Activated CD8-positive, alpha-beta T cell treated with anti-CD3 and anti-CD28 coated beads, Interleukin-2, amount 10 ng/mL, durations not matched to agents 7 days and 5 days (primary cell): ENCODE results near the gene BRWD1. TPM values are rescaled to one million over a fixed set of nuclear protein-coding genes. Genes with fewer than 3 reads are reported as not detected.

Experiments used
- ATAC-seq: fragments of 150-1000 bp; cut with Tn5 transposase; one replicate; pipeline ENCODE4 v1.10.0; 2021; ENCODE audit warnings: moderate library complexity
- CTCF ChIA-PET: fragments of 350-600 bp; sonication (Branson Sonifier 250); formaldehyde crosslinking; loops from one replicate; lab custom pipeline; 2021; ENCODE audit warnings: antibody characterized with exemption; lab: Charles Lee
- POLR2A ChIA-PET: fragments of 350-600 bp; sonication (Branson Sonifier 250); formaldehyde crosslinking; loops from one replicate; lab custom pipeline; 2021; ENCODE audit warnings: antibody characterized with exemption; lab: Charles Lee
- DNase-seq: peaks from one replicate; pipeline ENCODE4 v3.0.0-alpha.2; 2020
- H3K27ac Mint-ChIP-seq: one replicate; pipeline ENCODE4 v1.8.0; 2021; ENCODE audit warnings: mild to moderate bottlenecking, mixed read lengths
- H3K27me3 Mint-ChIP-seq: one replicate; pipeline ENCODE4 v1.8.0; 2021; ENCODE audit warnings: low read depth, mixed read lengths
- H3K36me3 Mint-ChIP-seq: one replicate; pipeline ENCODE4 v1.8.0; 2021; ENCODE audit warnings: low read depth, mixed read lengths
- H3K4me1 Mint-ChIP-seq: one replicate; pipeline ENCODE4 v1.8.0; 2021; ENCODE audit warnings: low read depth, mixed read lengths
- H3K4me3 Mint-ChIP-seq: one replicate; pipeline ENCODE4 v1.8.0; 2021; ENCODE audit warnings: mild to moderate bottlenecking, mixed read lengths
- H3K9me3 Mint-ChIP-seq: one replicate; pipeline ENCODE4 v1.8.0; 2022; ENCODE audit warnings: mixed read lengths; ENCODE audit not compliant: insufficient read depth
- total RNA-seq, 2 experiments: library from RNA; stranded (reverse); gene quantifications; one replicate each; pipeline ENCODE4 v1.2.3, GENCODE V29; 2021

The BRWD1 gene
- total RNA-seq, 2 experiments from 2014 or later = 31.9 to 36.0 TPM

DNA sequence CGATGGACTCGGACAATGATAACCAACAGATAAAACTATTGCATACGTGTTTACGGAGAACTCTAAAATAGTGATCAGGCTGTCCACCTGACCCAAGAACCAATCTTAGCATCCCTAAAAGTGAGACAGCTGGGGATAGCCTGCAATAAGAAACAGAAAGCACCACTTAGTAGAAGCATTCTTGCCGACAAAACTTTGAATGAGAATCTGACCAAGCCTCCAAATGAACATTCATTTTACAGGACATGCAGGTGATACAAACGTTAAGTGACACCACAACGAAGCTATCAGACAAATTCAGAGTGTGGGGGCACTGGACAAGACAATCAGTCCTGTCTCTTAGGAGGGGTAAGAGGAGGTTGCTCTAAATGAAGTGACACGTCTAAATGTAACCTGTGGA is 131.4 kb downstream of the BRWD1 start:
- H3K4me1 Mint-ChIP-seq = peaks cover 37% of the 10 kb centered on the region
- ChIA-PET POLR2A (interaction anchor here (1.1 to 1.8 kb wide), 2 partner anchors 9 kb away, joined by 3 to 8 read pairs; no protein-coding TSS in a partner anchor), CTCF (no interaction called here)
- no peaks in the 10 kb centered on the region for H3K27me3 Mint-ChIP-seq
- H3K36me3 Mint-ChIP-seq = peaks cover 34% of the 10 kb centered on the region
- H3K4me3 Mint-ChIP-seq = peak overlapping the region; percentile 97
- no peak for ATAC-seq
- no peak for DNase-seq
- H3K27ac Mint-ChIP-seq = peak overlapping the region; percentile 98
- no peaks in the 10 kb centered on the region for H3K9me3 Mint-ChIP-seq

DNA sequence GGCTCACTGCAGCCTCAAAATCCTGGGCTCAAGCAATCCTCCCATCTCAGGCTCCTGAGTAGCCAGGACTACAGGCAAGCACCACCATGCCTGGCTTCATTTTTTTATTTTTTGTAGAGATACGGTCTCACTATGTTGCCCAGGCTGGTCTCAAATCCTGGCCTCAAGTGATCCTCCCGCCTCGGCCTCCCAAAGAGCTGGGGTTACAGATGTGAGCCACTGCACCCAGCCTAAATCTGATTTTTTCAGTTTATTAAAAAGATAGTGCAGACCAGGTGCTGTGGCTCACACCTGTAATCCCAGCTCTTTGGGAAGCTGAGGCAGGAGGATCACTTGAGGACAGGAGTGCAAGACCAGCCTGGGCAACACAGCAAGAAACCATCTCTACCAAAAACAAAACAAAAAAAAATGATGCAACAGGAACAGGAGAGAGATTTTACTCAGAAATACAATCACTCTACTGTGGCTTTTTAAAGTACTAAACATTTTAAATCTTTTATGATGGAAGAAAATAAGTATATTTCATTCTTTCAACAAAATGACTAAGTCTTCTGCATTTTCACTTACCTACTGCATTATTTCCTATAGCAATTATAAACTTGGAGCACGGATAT is 132.1 kb downstream of the BRWD1 start:
- H3K36me3 Mint-ChIP-seq = peaks cover 38% of the 10 kb centered on the region
- DNase-seq (no peak), ATAC-seq (no peak)
- POLR2A ChIA-PET = interaction anchor here (1.1 kb wide), 1 partner anchor 9 kb away, joined by 3 read pairs; no protein-coding TSS in a partner anchor
- no peak overlapping the region for H3K27ac Mint-ChIP-seq
- H3K27me3 Mint-ChIP-seq = no peaks in the 10 kb centered on the region
- no peaks in the 10 kb centered on the region for H3K9me3 Mint-ChIP-seq
- peak overlapping the region; percentile 97 for H3K4me3 Mint-ChIP-seq
- peaks cover 40% of the 10 kb centered on the region for H3K4me1 Mint-ChIP-seq
- CTCF ChIA-PET = interaction anchor here (0.9 to 1.2 kb wide), 2 partner anchors 13 to 206 kb away, joined by 3 to 6 read pairs; no protein-coding TSS in a partner anchor

DNA sequence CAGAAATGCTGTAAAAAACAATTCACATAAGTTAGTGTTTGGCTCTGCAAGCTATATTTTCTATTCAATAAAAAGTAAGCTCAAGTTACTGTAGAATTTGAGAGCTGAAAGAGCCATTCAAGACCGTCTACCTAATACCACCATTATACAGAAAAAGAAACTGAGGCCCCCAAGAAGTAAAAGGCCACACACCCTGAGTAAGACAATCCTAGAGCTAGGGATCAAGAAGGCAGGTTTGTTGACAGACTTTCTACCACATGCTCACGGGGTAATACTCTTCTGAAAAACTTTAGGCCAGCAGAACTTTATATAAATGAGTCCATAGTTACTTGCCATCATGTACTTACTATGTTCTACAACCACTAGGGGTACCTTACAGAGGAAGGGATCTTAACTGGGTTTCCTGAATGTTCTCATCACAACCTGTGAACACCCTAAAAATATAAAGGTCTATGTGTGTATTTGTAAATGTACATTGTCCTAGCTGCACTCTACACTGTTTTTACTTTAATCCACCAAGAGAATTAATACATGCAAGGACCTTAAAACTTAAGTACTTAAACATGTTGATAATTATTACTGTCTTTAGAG is 132.9 kb downstream of the BRWD1 start:
- Mint-ChIP-seq H3K9me3 (no peaks in the 10 kb centered on the region), H3K4me1 (peaks cover 43% of the 10 kb centered on the region), H3K36me3 (peaks cover 46% of the 10 kb centered on the region), H3K27ac (peak overlapping the region; percentile 55), H3K4me3 (no peak overlapping the region), H3K27me3 (no peaks in the 10 kb centered on the region)
- POLR2A ChIA-PET = no interaction called here
- DNase-seq (no peak), ATAC-seq (no peak)
- CTCF ChIA-PET = interaction anchor here (0.9 to 1.2 kb wide), 2 partner anchors 12 to 207 kb away, joined by 3 to 6 read pairs; no protein-coding TSS in a partner anchor

DNA sequence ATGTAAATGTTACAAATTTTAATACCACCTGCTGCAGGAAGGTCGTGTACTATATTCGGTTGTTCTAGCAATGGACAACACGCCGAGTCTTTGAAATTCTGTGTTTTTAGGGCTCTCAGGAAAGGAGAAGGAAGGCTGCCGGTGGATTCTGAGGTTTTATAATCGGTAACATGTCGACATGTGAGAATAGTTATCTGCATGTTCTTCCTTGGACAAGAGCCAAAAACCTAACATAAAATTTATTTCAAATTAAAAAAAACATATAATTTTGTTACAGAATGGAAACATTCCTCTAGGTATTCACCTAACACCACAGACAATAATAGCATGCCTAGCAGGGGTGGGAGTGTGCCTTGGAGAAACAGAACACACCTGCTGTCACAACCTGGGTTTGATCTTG is 135.0 kb downstream of the BRWD1 start:
- no peak overlapping the region for H3K27ac Mint-ChIP-seq
- no peak for DNase-seq
- no peaks in the 10 kb centered on the region for H3K9me3 Mint-ChIP-seq
- no peak overlapping the region for H3K4me3 Mint-ChIP-seq
- no peaks in the 10 kb centered on the region for H3K27me3 Mint-ChIP-seq
- H3K36me3 Mint-ChIP-seq = peaks cover 57% of the 10 kb centered on the region
- ATAC-seq = no peak
- ChIA-PET CTCF (no interaction called here), POLR2A (no interaction called here)
- H3K4me1 Mint-ChIP-seq = peaks cover 33% of the 10 kb centered on the region

DNA sequence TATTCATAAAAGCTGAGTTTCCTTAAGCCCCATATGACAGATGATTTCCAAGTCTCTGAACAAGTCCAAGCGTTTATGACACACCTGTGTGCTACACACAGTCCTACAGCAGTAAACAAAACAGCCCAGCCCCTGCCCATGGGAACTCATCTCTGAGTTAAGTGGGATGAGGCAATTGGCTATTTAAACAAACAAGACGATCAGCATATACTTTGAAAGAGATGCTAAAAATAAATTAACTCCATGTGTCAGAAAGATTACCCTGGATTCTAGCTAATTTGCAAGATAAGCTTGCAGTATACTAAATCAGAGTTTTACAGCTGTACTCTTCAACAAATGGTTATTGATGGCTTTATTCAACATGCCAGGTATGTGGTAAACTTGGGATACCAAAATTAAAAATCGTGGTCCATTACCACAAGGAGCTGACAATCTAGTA is 137.1 kb downstream of the BRWD1 start:
- no peak for ATAC-seq
- Mint-ChIP-seq H3K4me1 (peaks cover 21% of the 10 kb centered on the region), H3K27ac (no peak overlapping the region), H3K9me3 (no peaks in the 10 kb centered on the region), H3K27me3 (no peaks in the 10 kb centered on the region), H3K36me3 (peaks cover 66% of the 10 kb centered on the region), H3K4me3 (no peak overlapping the region)
- CTCF ChIA-PET = interaction anchor here (1.0 to 2.3 kb wide), 9 partner anchors 9 to 442 kb away, joined by 3 to 11 read pairs (median 5); no protein-coding TSS in a partner anchor
- POLR2A ChIA-PET = no interaction called here
- no peak for DNase-seq

DNA sequence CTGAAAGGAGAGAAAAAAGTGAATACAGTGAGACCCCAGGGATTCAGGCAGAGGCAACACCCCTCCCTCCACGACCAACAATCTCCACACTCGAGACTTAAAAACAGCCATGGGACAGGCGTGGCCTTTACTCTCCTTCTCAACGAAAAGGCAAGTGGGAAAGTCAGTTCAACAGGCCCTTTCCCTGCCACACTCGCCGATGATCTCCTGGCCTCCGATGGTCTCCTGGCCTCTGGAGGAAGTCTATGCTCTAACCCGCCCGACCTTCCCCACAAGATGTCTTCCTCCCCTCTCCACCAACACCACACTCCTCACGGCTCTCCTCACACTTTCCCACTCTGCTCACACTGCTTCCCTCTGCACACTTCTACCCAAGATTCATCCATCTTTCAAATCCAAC is 137.8 kb downstream of the BRWD1 start:
- ATAC-seq (no peak), DNase-seq (no peak)
- Mint-ChIP-seq H3K36me3 (peaks cover 68% of the 10 kb centered on the region), H3K27ac (no peak overlapping the region), H3K27me3 (no peaks in the 10 kb centered on the region), H3K4me1 (peaks cover 19% of the 10 kb centered on the region), H3K4me3 (no peak overlapping the region), H3K9me3 (no peaks in the 10 kb centered on the region)
- ChIA-PET POLR2A (no interaction called here), CTCF (interaction anchor here (1.0 to 2.3 kb wide), 3 partner anchors 8 to 265 kb away, joined by 5 to 11 read pairs (median 6); no protein-coding TSS in a partner anchor)

DNA sequence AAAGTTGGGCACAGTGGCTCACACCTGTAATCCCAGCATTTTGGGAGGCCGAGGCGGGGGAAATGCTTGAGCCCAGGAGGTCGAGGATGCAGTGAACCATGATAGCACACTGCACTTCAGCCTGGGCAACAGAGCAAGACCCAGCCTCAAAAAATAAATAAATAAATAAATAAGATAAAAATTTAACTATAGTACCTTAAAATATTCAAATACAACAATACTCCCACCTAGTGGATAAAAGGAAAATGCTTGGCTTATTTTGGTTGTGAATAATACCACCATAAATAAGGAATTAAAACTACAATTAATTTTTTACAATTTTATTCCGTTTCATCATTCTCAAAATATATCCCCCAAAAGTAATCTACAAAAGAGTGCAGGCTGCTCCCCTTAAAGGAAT is 138.3 kb downstream of the BRWD1 start:
- H3K4me3 Mint-ChIP-seq = no peak overlapping the region
- no peak for DNase-seq
- peaks cover 66% of the 10 kb centered on the region for H3K36me3 Mint-ChIP-seq
- H3K9me3 Mint-ChIP-seq = no peaks in the 10 kb centered on the region
- no peak for ATAC-seq
- H3K27ac Mint-ChIP-seq = no peak overlapping the region
- CTCF ChIA-PET = interaction anchor here (0.6 kb wide), 1 partner anchor 8 kb away, joined by 4 read pairs; the partner anchor contains the start of gene PSMG1
- POLR2A ChIA-PET = no interaction called here
- no peaks in the 10 kb centered on the region for H3K27me3 Mint-ChIP-seq
- H3K4me1 Mint-ChIP-seq = peaks cover 14% of the 10 kb centered on the region

DNA sequence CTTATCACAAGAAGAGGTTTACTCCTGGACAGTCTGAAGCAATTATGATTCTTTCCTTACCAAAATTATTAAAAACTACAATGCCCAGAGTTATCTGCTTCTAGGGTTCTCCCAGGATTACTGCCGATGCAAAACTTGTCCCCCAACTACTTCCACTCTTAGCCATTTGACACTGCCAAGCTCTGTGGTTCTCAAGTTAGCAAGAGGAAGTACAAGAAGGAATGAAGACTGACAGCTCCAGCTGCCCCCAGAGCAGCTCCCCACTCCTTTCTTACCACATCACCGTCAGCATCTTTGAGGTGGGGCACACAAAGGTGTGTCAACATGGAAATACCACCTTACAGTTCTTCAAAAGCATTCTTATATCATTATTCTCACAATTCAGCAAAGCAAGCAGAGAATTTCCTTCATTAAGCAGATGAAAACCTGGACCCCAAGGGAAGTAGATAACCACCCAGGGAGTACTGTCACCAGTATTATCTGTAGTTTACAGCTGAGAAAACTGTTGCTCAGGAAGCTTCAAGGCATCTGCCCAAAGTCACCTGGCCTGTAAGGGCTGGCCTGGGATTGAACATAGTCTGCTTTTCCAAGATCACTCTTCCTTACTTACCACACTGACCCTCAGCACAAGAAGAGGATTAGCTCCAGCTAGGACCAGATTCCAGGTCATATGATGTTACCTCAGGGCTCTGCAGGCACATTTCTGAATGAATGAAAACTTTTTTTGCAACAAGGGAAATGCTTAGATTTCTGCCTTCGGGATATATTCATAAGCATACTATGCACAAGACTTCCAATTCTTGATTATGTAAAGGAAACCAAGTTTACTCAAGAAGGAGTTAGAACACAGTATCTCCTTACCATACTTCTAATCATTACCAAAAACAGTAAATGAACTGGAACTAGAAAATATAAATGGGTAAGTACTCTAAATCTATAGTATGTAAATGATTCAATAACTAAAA is 139.4 kb downstream of the BRWD1 start:
- Mint-ChIP-seq H3K27ac (no peak overlapping the region), H3K9me3 (no peaks in the 10 kb centered on the region), H3K36me3 (peaks cover 61% of the 10 kb centered on the region), H3K4me3 (no peak overlapping the region), H3K27me3 (no peaks in the 10 kb centered on the region), H3K4me1 (peaks cover 10% of the 10 kb centered on the region)
- ATAC-seq = no peak
- CTCF ChIA-PET = interaction anchor here (0.6 kb wide), 1 partner anchor 9 kb away, joined by 4 read pairs; the partner anchor contains the start of gene PSMG1
- POLR2A ChIA-PET = interaction anchor here (2.0 kb wide), 1 partner anchor 9 kb away, joined by 8 read pairs; the partner anchor contains the start of gene PSMG1
- no peak for DNase-seq

DNA sequence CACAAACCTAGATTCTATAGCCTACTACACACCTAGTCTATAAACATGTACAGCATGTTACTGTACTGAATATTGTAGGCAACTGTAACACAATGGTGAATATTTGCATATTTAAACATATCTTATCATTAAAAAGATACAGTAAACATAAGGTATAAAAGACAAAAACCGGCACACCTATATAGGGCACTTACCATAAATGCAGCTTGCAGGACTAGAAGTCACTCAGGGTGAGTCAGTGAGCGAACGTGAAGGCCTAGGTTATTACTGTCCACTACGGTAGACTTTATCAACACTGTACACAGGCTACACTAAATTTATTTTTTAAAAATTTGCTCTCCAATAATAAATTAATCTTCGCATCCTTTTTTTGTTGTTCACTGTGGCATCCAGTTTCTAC is 143.5 kb downstream of the BRWD1 start:
- H3K4me3 Mint-ChIP-seq = no peak overlapping the region
- ATAC-seq (no peak), DNase-seq (no peak)
- H3K4me1 Mint-ChIP-seq = no peaks in the 10 kb centered on the region
- peaks cover 3% of the 10 kb centered on the region for H3K27me3 Mint-ChIP-seq
- ChIA-PET POLR2A (no interaction called here), CTCF (interaction anchor here (0.6 kb wide), 1 partner anchor 1596 kb away, joined by 3 read pairs; no protein-coding TSS in a partner anchor)
- H3K27ac Mint-ChIP-seq = no peak overlapping the region
- H3K36me3 Mint-ChIP-seq = peaks cover 38% of the 10 kb centered on the region
- no peaks in the 10 kb centered on the region for H3K9me3 Mint-ChIP-seq

DNA sequence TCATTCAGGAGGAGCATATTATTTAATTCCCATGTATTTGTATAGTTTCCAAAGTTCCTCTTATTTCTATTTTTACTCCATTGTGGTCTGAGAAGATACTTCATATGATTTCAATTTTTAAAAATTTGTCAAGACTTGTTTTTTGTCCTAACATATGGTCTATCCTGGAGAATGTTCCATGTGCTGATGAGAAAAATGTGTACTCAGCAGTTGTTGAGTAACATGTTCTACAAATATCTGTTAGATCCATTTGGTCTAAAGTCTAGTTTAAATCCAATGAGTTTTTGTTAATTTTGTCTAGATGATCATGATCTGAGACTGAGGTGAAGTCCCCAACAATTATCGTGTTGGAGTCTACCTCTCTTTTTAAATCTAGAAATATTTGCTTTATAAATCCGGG is 144.6 kb downstream of the BRWD1 start:
- no peaks in the 10 kb centered on the region for H3K4me1 Mint-ChIP-seq
- H3K4me3 Mint-ChIP-seq = no peak overlapping the region
- no peak for DNase-seq
- CTCF ChIA-PET = interaction anchor here (1.3 kb wide), 1 partner anchor 12 kb away, joined by 3 read pairs; no protein-coding TSS in a partner anchor
- POLR2A ChIA-PET = no interaction called here
- no peak for ATAC-seq
- H3K36me3 Mint-ChIP-seq = peaks cover 31% of the 10 kb centered on the region
- H3K9me3 Mint-ChIP-seq = no peaks in the 10 kb centered on the region
- peaks cover 3% of the 10 kb centered on the region for H3K27me3 Mint-ChIP-seq
- H3K27ac Mint-ChIP-seq = no peak overlapping the region

DNA sequence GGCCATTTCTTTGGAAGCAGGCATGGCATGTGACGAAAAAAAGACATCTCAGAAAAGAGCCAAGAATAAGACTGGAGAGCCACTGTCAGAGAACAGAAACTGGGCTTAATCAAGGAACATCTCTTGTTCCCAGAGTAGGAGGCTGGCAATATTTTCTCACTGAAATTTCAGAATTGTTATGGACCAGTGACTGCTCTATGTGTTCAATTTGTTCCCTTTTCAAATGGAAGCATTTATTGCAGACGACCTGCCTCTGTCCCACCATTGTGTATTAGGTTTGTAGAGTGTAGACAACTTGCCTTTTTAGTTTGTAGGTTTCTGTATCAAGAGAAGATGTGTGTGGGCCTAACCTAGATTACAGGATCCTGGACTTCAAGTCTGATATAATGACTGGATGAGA is 148.9 kb downstream of the BRWD1 start:
- H3K9me3 Mint-ChIP-seq = peaks cover 8% of the 10 kb centered on the region
- ChIA-PET POLR2A (no interaction called here), CTCF (interaction anchor here (1.3 kb wide), 1 partner anchor 12 kb away, joined by 3 read pairs; no protein-coding TSS in a partner anchor)
- no peak overlapping the region for H3K27ac Mint-ChIP-seq
- no peak overlapping the region for H3K4me3 Mint-ChIP-seq
- peaks cover 4% of the 10 kb centered on the region for H3K36me3 Mint-ChIP-seq
- DNase-seq (no peak), ATAC-seq (no peak)
- H3K4me1 Mint-ChIP-seq = no peaks in the 10 kb centered on the region
- H3K27me3 Mint-ChIP-seq = peaks cover 8% of the 10 kb centered on the region
